NCI-H524 (cell line): ENCODE data around the gene C3.
A peak's percentile ranks its signal among the peaks of the same experiment; 100 is the strongest.
"Not testable (repeated sequence)": the region's sequence is repeated elsewhere in the genome, so short reads cannot be mapped to it uniquely, and the experiment has no call there.

Source experiments
- DNase-seq, 2 experiments: peaks; one replicate each; lab custom pipeline; 2025; lab: John Stamatoyannopoulos, UW

The C3 gene

DNA sequence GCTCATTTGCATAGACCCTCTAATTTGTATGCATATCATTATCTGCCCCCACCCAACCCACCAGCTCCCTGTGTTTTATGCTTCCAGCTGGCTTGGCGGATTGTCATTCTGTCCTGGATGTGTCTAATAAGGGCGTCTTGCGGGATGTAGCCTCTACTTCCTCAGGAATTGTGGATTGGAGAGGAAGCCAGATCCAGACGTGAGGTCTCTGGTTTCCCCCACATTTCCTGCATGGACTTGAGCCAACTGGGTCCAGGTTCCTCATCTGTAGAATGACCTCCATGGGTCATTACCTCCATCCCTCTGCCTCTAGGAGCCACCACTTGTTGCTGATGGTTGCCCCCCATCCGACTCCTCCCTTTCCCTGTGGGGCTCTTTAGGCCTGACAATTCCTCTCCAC, 57.7 kb downstream of the C3 start:
- DNase-seq = no peak

DNA sequence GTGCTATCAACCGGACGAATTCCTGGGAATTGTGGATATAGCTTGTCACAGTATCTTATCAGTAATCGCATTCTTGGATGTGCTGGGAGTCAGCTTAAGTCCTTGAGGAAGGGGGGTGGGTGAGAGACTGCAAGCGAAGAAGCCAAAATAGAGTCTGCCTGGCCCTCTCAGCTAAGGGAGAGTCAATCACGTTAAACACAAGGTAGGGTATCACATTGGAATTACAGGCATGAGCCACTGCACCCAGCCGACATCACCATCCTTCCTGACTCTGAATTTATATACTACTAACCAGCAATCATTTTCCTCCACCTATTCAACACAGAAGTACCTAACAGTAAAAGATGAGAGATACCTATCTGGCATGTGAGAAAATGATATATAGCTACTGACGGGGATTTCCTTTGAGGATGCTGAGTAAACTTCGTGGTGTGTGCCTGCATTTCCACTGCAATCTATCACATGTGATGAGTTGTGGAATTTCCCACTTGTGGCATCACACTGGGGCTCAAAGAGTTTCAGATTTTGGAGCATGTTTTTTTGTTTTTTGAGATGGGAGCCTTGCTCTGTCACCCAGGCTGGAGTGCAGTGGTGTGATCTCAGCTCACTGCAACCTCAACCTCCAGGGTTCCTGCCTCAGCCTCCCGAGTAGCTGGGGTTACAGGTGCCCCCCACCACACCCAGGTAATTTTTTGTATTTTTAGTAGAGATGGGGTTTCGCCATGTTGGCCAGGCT, 58.8 kb downstream of the C3 start:
- not testable (repeated sequence) for DNase-seq

- DNase-seq = no peak
Measured at GRCh38 chr19:6660930-6661329, 59.5 kb downstream of the C3 start.

GRCh38 chr19:6656390-6656789, 64.1 kb downstream of the C3 start:
- not testable (repeated sequence) for DNase-seq

DNA sequence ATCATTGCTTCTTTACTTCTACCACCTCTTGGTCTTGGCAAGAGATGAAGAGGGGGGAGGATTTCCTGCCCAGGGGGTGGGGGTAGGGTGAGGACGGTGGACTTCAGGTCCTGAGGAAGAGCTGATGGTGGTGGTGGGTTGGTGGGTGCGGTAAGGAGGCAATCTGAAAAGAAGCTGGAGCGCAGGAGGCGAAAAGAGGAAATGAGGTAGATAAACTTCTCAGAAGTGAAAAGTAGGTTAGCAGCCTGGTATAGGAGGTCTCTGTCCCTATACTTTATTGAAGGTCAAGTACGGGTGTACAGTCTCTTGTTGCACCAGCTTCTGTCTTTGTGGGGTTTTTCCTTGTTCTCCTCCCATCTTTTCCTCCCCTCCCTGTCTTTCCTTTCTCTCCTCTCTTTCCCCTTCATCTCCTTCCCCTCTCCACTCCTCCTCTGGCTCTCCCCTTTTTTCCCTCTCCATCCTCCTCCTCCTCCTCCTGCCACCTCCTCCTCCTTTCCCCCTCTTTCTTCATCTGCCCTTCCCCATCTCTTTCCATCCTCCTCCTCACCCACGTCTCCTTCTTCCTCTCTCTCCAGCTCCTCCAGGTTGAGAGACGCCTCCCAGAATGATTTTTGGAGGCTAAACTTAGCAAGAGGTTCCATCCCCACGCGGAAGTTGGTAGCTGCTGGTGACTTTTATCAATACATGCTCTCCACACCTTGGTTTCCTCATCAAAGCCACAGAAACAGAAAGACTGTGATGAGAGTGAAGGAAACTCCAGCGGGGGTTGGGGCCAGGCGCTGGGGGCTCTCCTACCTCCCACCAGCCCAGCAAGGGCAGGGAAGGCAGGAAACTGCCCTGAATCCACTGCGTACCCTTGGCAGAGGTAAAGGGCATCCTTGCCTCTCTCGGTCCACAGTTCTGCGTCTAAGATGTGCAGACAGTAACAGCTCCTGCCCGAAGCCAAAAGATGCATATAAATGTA, 65.8 kb downstream of the C3 start:
- no peak for DNase-seq

DNA sequence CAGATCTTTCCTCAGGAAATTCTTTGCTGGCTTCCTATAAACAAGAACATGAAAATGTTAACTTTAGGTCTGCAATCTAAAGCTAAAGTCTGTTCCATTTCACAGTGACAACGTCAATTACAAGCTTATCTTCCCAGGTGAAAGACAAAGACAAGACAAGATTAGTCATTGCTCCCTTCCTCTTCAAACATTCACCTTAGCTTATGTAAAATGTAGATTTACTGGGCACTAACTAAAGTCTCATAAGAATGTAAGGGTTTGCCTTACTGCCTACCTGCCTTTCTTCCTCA, 67.7 kb downstream of the C3 start:
- no peak for DNase-seq

- DNase-seq = no peak
Measured at GRCh38 chr19:6651965-6652804, 68.3 kb downstream of the C3 start.

GRCh38 chr19:6649185-6649584, 71.3 kb downstream of the C3 start:
- DNase-seq = no peak

GRCh38 chr19:6648141-6648715, 72.2 kb downstream of the C3 start:
- DNase-seq = no peak

- DNase-seq = no peak
Measured at GRCh38 chr19:6644796-6645195, 75.7 kb downstream of the C3 start.

- DNase-seq = not testable (repeated sequence)
Measured at GRCh38 chr19:6640333-6640732, 80.1 kb downstream of the C3 start.

- DNase-seq = no peak
Measured at GRCh38 chr19:6639439-6639838, 81.0 kb downstream of the C3 start.

DNA sequence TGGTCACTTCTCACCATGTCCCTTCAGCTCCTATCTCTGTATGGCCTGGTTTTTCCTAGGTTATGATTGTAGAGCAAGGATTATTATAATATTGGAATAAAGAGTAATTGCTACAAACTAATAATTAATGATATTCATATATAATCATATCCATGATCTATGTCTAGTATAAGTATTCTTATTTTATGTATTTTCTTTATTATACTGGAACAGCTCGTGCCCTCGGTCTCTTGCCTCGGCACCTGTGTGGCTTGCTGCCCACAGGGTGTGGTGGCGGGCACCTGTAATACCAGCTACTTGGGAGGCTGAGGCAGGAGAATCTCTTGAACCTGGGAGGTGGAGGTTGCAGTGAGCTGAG, 87.0 kb downstream of the C3 start:
- not testable (repeated sequence) for DNase-seq

DNA sequence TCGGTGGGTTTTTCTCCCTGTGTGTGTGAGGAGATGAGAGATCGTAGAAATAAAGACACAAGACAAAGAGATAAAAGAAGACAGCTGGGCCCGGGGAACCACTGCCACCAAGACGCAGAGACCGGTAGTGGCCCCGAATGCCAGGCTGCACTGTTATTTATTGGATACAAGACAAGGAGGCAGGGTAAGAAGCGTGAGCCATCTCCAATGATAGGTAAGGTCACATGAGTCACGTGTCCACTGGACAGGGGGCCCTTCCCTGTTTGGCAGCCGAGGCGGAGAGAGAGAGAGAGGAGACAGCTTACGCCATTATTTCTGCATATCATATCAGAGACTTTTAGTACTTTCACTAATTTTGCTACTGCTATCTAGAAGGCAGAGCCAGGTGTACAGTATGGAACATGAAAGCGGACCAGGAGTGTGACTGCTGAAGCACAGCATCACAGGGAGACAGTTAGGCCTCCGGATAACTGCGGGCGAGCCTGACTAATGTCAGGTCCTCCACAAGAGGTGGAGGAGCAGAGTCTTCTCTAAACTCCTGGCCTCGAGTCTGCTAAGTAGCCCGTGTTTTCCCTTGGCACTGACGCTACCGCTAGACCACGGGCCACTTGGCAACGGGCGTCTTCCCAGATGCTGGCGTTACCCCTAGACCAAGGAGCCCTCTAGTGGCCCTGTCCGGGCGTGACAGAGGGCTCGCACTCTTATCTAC, 87.5 kb downstream of the C3 start:
- peak; percentile 24 to 68 for DNase-seq

GRCh38 chr19:6632002-6632621, 88.3 kb downstream of the C3 start:
- peak; percentile 27 to 72 for DNase-seq
